ENCODE results near the gene FAM53B. TPM values are rescaled to one million over a fixed set of nuclear protein-coding genes. Genes with fewer than 3 reads are reported as not detected.
"Not testable (repeated sequence)": the region's sequence is repeated elsewhere in the genome, so short reads cannot be mapped to it uniquely, and the experiment has no call there.

FAM53B gene
- total and polyA plus RNA-seq, 7 experiments from 2014 or later = 3.9 to 51.5 (median 27.7) TPM

- ATAC-seq (no peak), DNase-seq (no peak)
- Mint-ChIP-seq H3K9me3 (no peaks in the 10 kb centered on the region), H3K27me3 (no peaks in the 10 kb centered on the region), H3K36me3 (peaks cover 0 to 9% (median 0%) of the 10 kb centered on the region in 5 donors), H3K4me1 (peaks cover 0 to 32% (median 17%) of the 10 kb centered on the region in 7 donors), H3K4me3 (peak overlapping the region in 1 of 10 donors; percentile 68), H3K27ac (peak overlapping the region in 8 of 9 donors; percentile 16 to 82 (median 42))
- intact Hi-C loops (cut with micrococcal nuclease) = loop anchor here (5.0 to 10.0 kb wide), 4 partner anchors 78 to 754 kb away; partner anchors contain the start of gene OAT (in 1 of the 2)
- CTCF ChIA-PET = interaction anchor here (0.6 to 6.1 kb wide), 8 partner anchors 10 to 1769 kb away, joined by 3 to 110 read pairs (median 3); partner anchors contain the start of gene PSTK
- H3K36me3 ChIP-seq (ENCODE audit: control insufficient read depth in 2 of 3, insufficient read depth in 3 of 3, low read length in 3 of 3) = peaks cover 0 to 3% (median 0%) of the 10 kb centered on the region in 3 experiments
- H3K9me3 ChIP-seq (ENCODE audit: control insufficient read depth in 2 of 3, low read length in 3 of 3) = no peaks in the 10 kb centered on the region
- H3K27me3 ChIP-seq (ENCODE audit: control insufficient read depth in 2 of 2, insufficient read depth in 2 of 2, low read length in 2 of 2) = no peaks in the 10 kb centered on the region
- peaks cover 0 to 7% of the 10 kb centered on the region in 2 donors for H3K4me1 ChIP-seq (ENCODE audit: control insufficient read depth in 2 of 2, insufficient read depth in 2 of 2, low read length in 2 of 2)
- no peak overlapping the region for H3K27ac ChIP-seq (ENCODE audit: low read depth, low read length)
- H3K4me3 ChIP-seq (ENCODE audit: low read length) = no peak overlapping the region
- POLR2A ChIA-PET = interaction anchor here (1.2 to 1.6 kb wide), 3 partner anchors 15 to 42 kb away, joined by 3 to 4 read pairs (median 4); partner anchors contain the start of gene EEF1AKMT2
These were observed 4.9 kb upstream of the FAM53B start for GRCh38 chr10:124748953-124749645.

GRCh38 chr10:124748166-124748565 lies 4.0 kb upstream of the FAM53B start:
- DNase-seq (no peak), ATAC-seq (no peak)
- H3K4me1 Mint-ChIP-seq = peaks cover 0 to 34% (median 17%) of the 10 kb centered on the region in 7 donors
- peak overlapping the region in 1 of 10 donors; percentile 42 for H3K4me3 Mint-ChIP-seq
- CTCF ChIA-PET = interaction anchor here (0.6 to 6.1 kb wide), 9 partner anchors 9 to 1768 kb away, joined by 3 to 110 read pairs (median 3); partner anchors contain the start of gene PSTK
- Histone ChIP-seq H3K36me3 (ENCODE audit: control insufficient read depth in 2 of 3, insufficient read depth in 3 of 3, low read length in 3 of 3) (peaks cover 0 to 3% (median 0%) of the 10 kb centered on the region in 3 experiments), H3K9me3 (ENCODE audit: control insufficient read depth in 2 of 3, low read length in 3 of 3) (no peaks in the 10 kb centered on the region), H3K27ac (ENCODE audit: low read depth, low read length) (no peak overlapping the region), H3K27me3 (ENCODE audit: control insufficient read depth in 2 of 2, insufficient read depth in 2 of 2, low read length in 2 of 2) (no peaks in the 10 kb centered on the region), H3K4me3 (ENCODE audit: low read length) (no peak overlapping the region), H3K4me1 (ENCODE audit: control insufficient read depth in 2 of 2, insufficient read depth in 2 of 2, low read length in 2 of 2) (peaks cover 0 to 7% of the 10 kb centered on the region in 2 donors)
- peak overlapping the region in 4 of 9 donors; percentile 21 to 76 (median 58) for H3K27ac Mint-ChIP-seq
- H3K27me3 Mint-ChIP-seq = peaks cover 0 to 2% (median 0%) of the 10 kb centered on the region in 5 donors
- no peaks in the 10 kb centered on the region for H3K9me3 Mint-ChIP-seq
- POLR2A ChIA-PET = interaction anchor here (1.4 kb wide), 1 partner anchor 14 kb away, joined by 4 read pairs; no protein-coding TSS in a partner anchor
- H3K36me3 Mint-ChIP-seq = peaks cover 0 to 9% (median 0%) of the 10 kb centered on the region in 5 donors
- intact Hi-C loops (cut with micrococcal nuclease) = loop anchor here (5.0 to 10.0 kb wide), 4 partner anchors 79 to 753 kb away; partner anchors contain the start of gene OAT (in 1 of the 2)

- H3K9me3 ChIP-seq (ENCODE audit: control insufficient read depth in 2 of 3, low read length in 3 of 3) = no peaks in the 10 kb centered on the region
- ATAC-seq (no peak), DNase-seq (no peak)
- Mint-ChIP-seq H3K27me3 (peaks cover 0 to 4% (median 0%) of the 10 kb centered on the region in 5 donors), H3K9me3 (no peaks in the 10 kb centered on the region), H3K27ac (peak overlapping the region in 2 of 9 donors; percentile 26 to 46), H3K4me1 (peaks cover 0 to 36% (median 17%) of the 10 kb centered on the region in 7 donors), H3K4me3 (no peak overlapping the region), H3K36me3 (peaks cover 0 to 9% (median 0%) of the 10 kb centered on the region in 5 donors)
- ChIA-PET POLR2A (interaction anchor here (1.4 kb wide), 1 partner anchor 13 kb away, joined by 4 read pairs; no protein-coding TSS in a partner anchor), CTCF (interaction anchor here (0.6 to 6.1 kb wide), 8 partner anchors 10 to 344 kb away, joined by 3 to 110 read pairs (median 4); no protein-coding TSS in a partner anchor)
- intact Hi-C loops (cut with micrococcal nuclease) = loop anchor here (5.0 to 10.0 kb wide), 4 partner anchors 80 to 753 kb away; partner anchors contain the start of gene OAT (in 1 of the 2)
- no peaks in the 10 kb centered on the region for H3K27me3 ChIP-seq (ENCODE audit: control insufficient read depth in 2 of 2, insufficient read depth in 2 of 2, low read length in 2 of 2)
- peaks cover 0 to 4% (median 0%) of the 10 kb centered on the region in 3 experiments for H3K36me3 ChIP-seq (ENCODE audit: control insufficient read depth in 2 of 3, insufficient read depth in 3 of 3, low read length in 3 of 3)
- no peak overlapping the region for H3K27ac ChIP-seq (ENCODE audit: low read depth, low read length)
- H3K4me3 ChIP-seq (ENCODE audit: low read length) = no peak overlapping the region
- peaks cover 0 to 7% of the 10 kb centered on the region in 2 donors for H3K4me1 ChIP-seq (ENCODE audit: control insufficient read depth in 2 of 2, insufficient read depth in 2 of 2, low read length in 2 of 2)
These were observed 3.6 kb upstream of the FAM53B start for GRCh38 chr10:124747745-124748144.

GRCh38 chr10:124746992-124747391 lies 2.8 kb upstream of the FAM53B start:
- ChIA-PET CTCF (interaction anchor here (0.7 to 6.1 kb wide), 7 partner anchors 10 to 752 kb away, joined by 3 to 110 read pairs (median 5); no protein-coding TSS in a partner anchor), POLR2A (interaction anchor here (0.7 kb wide), 1 partner anchor 206 kb away, joined by 3 read pairs; no protein-coding TSS in a partner anchor)
- no peak overlapping the region for H3K4me3 ChIP-seq (ENCODE audit: low read length)
- no peaks in the 10 kb centered on the region for H3K9me3 Mint-ChIP-seq
- H3K9me3 ChIP-seq (ENCODE audit: control insufficient read depth in 2 of 3, low read length in 3 of 3) = no peaks in the 10 kb centered on the region
- H3K4me1 ChIP-seq (ENCODE audit: control insufficient read depth in 2 of 2, insufficient read depth in 2 of 2, low read length in 2 of 2) = peaks cover 7 to 14% of the 10 kb centered on the region in 2 donors
- H3K36me3 ChIP-seq (ENCODE audit: control insufficient read depth in 2 of 3, insufficient read depth in 3 of 3, low read length in 3 of 3) = peaks cover 0 to 4% (median 0%) of the 10 kb centered on the region in 3 experiments
- DNase-seq (no peak), ATAC-seq (no peak)
- H3K27ac ChIP-seq (ENCODE audit: low read depth, low read length) = no peak overlapping the region
- peaks cover 1 to 42% (median 23%) of the 10 kb centered on the region in 7 donors for H3K4me1 Mint-ChIP-seq
- no peaks in the 10 kb centered on the region for H3K27me3 ChIP-seq (ENCODE audit: control insufficient read depth in 2 of 2, insufficient read depth in 2 of 2, low read length in 2 of 2)
- peaks cover 0 to 13% (median 0%) of the 10 kb centered on the region in 5 donors for H3K36me3 Mint-ChIP-seq
- H3K27ac Mint-ChIP-seq = no peak overlapping the region
- peaks cover 0 to 9% (median 0%) of the 10 kb centered on the region in 5 donors for H3K27me3 Mint-ChIP-seq
- no peak overlapping the region for H3K4me3 Mint-ChIP-seq
- intact Hi-C loops (cut with micrococcal nuclease) = loop anchor here (5.0 to 10.0 kb wide), 4 partner anchors 80 to 752 kb away; partner anchors contain the start of gene OAT (in 1 of the 2)

- H3K9me3 Mint-ChIP-seq; H3K27ac ChIP-seq (ENCODE audit: low read depth, low read length); H3K4me3 Mint-ChIP-seq; H3K36me3 ChIP-seq (ENCODE audit: control insufficient read depth in 2 of 3, insufficient read depth in 3 of 3, low read length in 3 of 3); H3K9me3 ChIP-seq (ENCODE audit: control insufficient read depth in 2 of 3, low read length in 3 of 3); H3K27me3 ChIP-seq (ENCODE audit: control insufficient read depth in 2 of 2, insufficient read depth in 2 of 2, low read length in 2 of 2); H3K4me3 ChIP-seq (ENCODE audit: low read length); ATAC-seq; DNase-seq: not testable (repeated sequence)
- peaks cover 12 to 19% of the 10 kb centered on the region in 2 donors for H3K4me1 ChIP-seq (ENCODE audit: control insufficient read depth in 2 of 2, insufficient read depth in 2 of 2, low read length in 2 of 2)
- peak overlapping the region in 3 of 9 donors; percentile 43 to 91 (median 62) for H3K27ac Mint-ChIP-seq
- H3K36me3 Mint-ChIP-seq = peaks cover 0 to 10% (median 0%) of the 10 kb centered on the region in 5 donors
- ChIA-PET POLR2A (interaction anchor here (0.7 to 2.0 kb wide), 4 partner anchors 43 to 216 kb away, joined by 3 to 8 read pairs (median 3); no protein-coding TSS in a partner anchor), CTCF (interaction anchor here (1.0 to 6.1 kb wide), 11 partner anchors 9 to 219 kb away, joined by 3 to 110 read pairs (median 5); no protein-coding TSS in a partner anchor)
- peaks cover 7 to 43% (median 28%) of the 10 kb centered on the region in 7 donors for H3K4me1 Mint-ChIP-seq
- peaks cover 0 to 12% (median 0%) of the 10 kb centered on the region in 5 donors for H3K27me3 Mint-ChIP-seq
- intact Hi-C loops (cut with micrococcal nuclease) = loop anchor here (5.0 to 10.0 kb wide), 4 partner anchors 81 to 752 kb away; partner anchors contain the start of gene OAT (in 1 of the 2)
These were observed 2.3 kb upstream of the FAM53B start for GRCh38 chr10:124746447-124746846.

Data from naive thymus-derived CD4-positive, alpha-beta T cell (primary cell).